ENCODE results near the gene MAP3K19. TPM values are rescaled to one million over a fixed set of nuclear protein-coding genes. Genes with fewer than 3 reads are reported as not detected.

MAP3K19 gene
- total RNA-seq, 1 donor from 2014 or later, result 0.09 TPM

Other genes with a start within 250 kb of the MAP3K19 start
- gene ACMSD, start 208.8 kb downstream of the MAP3K19 start, total RNA-seq, result not detected
- gene CCNT2, start 128.6 kb downstream of the MAP3K19 start, total RNA-seq, result 56.7 TPM
- gene RAB3GAP1, start 4.8 kb upstream of the MAP3K19 start, total RNA-seq, result 50.3 TPM

All from sciatic nerve (tissue), 1 donor.